Fibroblast of the aortic adventitia (primary cell): ENCODE data around the gene PHACTR2. TPM values are rescaled to one million over a fixed set of nuclear protein-coding genes. Genes with fewer than 3 reads are reported as not detected.

Source experiments
- DNase-seq: peaks from one replicate; pipeline ENCODE4 v3.0.0-alpha.2; 2010; ENCODE audit warnings: low read depth
- H3K4me3 ChIP-seq: 2 replicates; pipeline ENCODE4 v1.5.1; 2011; ENCODE audit warnings: low read depth, mild to moderate bottlenecking, control low read depth, low read length, moderate library complexity
- total RNA-seq: library from RNA; depleted of rRNA; stranded (reverse); fragments of >200 nt; gene quantifications from 2 replicates; pipeline ENCODE4 v1.2.3, GENCODE V29; 2012; ENCODE audit warnings: low replicate concordance
- TF ChIP-seq, protein P1 (sequence below): IDR thresholded peaks from 2 replicates; pipeline ENCODE4 v1.5.1; 2011; ENCODE audit warnings: mild to moderate bottlenecking, low read length, control low read depth, inconsistent platforms; ENCODE audit not compliant: insufficient read depth

Gene PHACTR2
- total RNA-seq, 1 donor = 74.7 TPM

DNA sequence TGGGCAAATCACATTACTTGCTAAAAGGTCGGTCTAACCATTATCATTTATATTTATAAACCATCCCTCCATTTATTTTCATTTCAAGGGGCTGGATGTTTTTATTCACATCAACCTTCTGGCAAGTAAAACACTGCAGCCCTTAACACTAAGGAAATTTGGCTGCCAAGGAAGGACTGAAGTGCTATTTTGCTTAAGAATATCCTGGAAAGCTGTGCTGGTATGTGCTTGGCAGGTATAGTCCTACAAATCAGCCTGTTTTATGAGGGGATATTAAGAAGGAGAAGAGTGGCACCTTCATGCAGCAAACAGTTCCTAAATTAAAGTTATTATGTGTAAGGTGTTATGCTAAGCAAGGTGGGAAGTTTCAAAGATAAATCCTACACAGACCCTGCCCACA is 9.8 kb downstream of the PHACTR2 start:
- H3K4me3 ChIP-seq = peak overlapping the region; percentile 3
- no peak for DNase-seq
- TF ChIP-seq, protein P1, sequence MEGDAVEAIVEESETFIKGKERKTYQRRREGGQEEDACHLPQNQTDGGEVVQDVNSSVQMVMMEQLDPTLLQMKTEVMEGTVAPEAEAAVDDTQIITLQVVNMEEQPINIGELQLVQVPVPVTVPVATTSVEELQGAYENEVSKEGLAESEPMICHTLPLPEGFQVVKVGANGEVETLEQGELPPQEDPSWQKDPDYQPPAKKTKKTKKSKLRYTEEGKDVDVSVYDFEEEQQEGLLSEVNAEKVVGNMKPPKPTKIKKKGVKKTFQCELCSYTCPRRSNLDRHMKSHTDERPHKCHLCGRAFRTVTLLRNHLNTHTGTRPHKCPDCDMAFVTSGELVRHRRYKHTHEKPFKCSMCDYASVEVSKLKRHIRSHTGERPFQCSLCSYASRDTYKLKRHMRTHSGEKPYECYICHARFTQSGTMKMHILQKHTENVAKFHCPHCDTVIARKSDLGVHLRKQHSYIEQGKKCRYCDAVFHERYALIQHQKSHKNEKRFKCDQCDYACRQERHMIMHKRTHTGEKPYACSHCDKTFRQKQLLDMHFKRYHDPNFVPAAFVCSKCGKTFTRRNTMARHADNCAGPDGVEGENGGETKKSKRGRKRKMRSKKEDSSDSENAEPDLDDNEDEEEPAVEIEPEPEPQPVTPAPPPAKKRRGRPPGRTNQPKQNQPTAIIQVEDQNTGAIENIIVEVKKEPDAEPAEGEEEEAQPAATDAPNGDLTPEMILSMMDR = no peak

DNA sequence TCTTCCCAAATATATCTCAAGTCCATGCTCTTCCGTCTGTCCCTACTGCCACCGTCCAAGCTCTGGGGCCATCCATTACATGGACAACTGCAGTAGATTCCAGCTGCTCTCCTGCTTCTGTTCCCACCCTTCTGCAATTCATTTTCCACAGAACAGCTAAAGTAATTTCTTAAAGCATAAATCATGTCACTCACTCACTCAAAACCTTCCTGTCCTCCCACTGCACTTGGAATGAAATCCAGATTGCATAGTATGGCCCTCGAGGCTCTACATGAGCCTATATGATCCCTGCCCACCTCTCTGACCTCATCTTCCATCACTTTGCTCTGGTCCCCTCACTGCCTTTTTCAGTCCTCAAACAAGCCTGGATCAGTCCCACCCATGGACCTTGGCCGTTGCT is 10.9 kb downstream of the PHACTR2 start:
- TF ChIP-seq, protein P1 = no peak
- no peak for DNase-seq

DNA sequence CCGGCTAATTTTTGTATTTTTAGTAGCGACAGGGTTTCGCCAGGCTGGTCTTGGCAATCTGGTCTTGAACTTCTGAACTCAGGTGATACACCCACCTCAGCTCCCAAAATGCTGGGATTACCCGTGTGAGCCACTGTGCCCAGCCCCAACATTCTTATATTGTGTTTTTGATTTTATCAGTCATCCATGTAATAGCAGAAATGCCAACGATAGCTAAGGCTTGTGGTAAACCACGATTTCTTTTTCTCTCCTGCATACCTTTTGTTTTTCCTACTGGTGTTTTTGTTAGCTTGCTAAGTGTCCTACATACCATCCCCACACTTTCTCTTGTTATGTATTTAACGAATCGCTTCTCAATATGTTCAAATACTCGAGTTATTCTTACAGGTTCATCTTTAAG is 12.1 kb downstream of the PHACTR2 start:
- TF ChIP-seq, protein P1 = no peak
- H3K4me3 ChIP-seq = no peak overlapping the region
- DNase-seq = no peak

More for the DNA sequence above, 10.9 kb downstream of the PHACTR2 start:
- no peak overlapping the region for H3K4me3 ChIP-seq

DNA sequence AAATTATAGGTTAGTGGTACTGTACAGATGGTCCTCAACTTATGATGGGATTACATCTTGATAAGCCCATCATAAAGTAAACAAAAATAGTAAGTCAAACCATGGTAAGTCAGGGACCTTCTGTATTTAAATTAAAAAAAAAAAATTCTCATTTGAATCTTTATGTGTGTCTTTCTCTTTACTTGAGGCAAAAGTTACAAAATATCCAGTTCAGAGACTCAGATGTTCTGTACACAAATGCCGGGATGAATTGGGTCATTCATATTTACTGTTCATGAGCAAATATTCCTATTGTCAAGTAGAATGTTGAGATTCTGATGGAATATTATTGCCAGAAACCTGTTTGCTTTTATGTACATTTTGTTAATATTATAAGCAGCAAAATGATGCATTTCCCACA is 13.4 kb downstream of the PHACTR2 start:
- TF ChIP-seq, protein P1 = no peak
- H3K4me3 ChIP-seq = no peak overlapping the region
- no peak for DNase-seq

DNA sequence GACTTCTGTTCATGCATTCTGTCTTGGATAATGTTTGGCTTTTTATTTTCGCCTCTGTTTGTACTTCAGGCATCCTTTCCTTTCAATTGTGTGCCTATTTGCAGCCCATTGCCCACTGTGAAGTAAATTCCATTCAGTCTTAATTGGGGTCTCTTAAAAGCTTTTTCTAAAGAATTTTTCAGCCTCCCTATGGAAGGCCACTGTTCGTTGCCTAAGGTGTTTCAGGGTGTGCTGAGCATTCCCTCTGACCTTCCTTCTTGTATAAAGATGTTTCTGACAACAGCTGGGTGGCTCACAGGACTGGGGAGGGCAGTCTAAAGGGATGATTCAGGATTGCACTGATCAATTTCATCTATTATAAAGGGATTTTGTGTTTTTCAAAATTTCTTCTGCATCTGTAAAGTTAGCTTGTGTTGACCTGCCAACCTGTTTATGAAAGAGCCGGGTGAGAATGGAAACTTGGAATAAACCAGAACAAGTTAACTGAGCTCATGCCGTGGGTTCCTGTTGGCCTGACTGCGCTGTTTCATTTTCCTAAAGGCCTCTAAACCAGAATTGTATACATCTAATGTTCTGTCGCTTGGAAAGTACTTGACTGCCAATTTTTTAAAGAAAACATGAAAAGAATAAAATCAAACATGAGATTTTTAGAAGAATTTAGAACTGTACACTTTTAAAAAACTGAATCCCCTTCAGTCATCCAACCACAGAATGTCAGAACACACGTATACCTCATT is 14.3 kb downstream of the PHACTR2 start:
- H3K4me3 ChIP-seq = no peak overlapping the region
- no peak for DNase-seq
- TF ChIP-seq, protein P1 = no peak

DNA sequence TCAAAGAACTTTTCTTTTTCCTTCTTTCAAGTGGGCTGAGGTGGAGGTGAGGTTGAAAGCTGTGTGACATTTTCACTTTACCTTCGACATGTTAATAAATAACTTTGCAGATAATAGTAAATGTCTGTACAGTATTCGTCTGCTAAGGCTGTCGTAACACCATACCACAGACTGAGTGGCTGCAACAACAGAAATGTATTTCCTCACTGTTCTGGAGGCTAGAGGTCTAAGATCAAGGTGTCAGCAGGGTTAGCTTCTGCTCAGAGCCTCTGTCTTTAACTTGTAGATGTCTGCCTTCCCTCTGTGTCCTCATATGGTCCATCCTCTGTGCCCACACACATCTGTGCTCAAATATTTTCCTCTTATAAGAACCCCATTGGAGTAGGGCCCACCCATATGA is 14.9 kb downstream of the PHACTR2 start:
- TF ChIP-seq, protein P1 = no peak
- DNase-seq = no peak
- H3K4me3 ChIP-seq = no peak overlapping the region

DNA sequence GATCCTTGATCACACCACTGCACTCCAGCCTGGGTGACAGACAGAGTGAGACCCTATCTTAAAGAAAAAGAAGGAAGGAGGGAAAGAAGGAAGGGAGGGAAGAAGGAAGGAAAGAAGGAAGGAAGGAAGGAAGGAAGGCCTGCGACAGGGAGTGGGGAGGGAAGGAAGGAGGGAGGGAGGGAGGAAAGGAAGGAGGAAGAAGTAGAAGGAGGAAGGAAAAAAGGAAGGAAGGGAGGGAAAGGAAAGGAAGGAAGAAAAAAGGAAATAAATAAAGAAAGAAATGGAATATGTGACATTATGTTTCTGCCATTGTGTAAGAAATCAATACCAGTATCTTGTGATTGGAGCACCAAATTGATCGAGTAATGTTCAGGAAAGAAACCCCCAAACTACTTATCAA is 16.2 kb downstream of the PHACTR2 start:
- no peak for DNase-seq
- H3K4me3 ChIP-seq = no peak overlapping the region
- TF ChIP-seq, protein P1 = no peak
